C4-2B (cell line): Measurements from ENCODE around the gene PDE4D.

Experiments used
- ZFX ChIP-seq: fragments of 450-650 bp; IDR thresholded peaks from 2 replicates; pipeline ENCODE4 v1.6.1; 2017
- TF ChIP-seq, protein P1 (sequence below): fragments of 450-650 bp; conservative IDR thresholded peaks from 2 replicates; pipeline ENCODE4 v1.5.1; 2017; ENCODE audit warnings: mild to moderate bottlenecking

GRCh38 chr5:58921159-58921558 is 972.4 kb downstream of the PDE4D start:
- TF ChIP-seq, protein P1, sequence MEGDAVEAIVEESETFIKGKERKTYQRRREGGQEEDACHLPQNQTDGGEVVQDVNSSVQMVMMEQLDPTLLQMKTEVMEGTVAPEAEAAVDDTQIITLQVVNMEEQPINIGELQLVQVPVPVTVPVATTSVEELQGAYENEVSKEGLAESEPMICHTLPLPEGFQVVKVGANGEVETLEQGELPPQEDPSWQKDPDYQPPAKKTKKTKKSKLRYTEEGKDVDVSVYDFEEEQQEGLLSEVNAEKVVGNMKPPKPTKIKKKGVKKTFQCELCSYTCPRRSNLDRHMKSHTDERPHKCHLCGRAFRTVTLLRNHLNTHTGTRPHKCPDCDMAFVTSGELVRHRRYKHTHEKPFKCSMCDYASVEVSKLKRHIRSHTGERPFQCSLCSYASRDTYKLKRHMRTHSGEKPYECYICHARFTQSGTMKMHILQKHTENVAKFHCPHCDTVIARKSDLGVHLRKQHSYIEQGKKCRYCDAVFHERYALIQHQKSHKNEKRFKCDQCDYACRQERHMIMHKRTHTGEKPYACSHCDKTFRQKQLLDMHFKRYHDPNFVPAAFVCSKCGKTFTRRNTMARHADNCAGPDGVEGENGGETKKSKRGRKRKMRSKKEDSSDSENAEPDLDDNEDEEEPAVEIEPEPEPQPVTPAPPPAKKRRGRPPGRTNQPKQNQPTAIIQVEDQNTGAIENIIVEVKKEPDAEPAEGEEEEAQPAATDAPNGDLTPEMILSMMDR = no peak
- no peak for TF ChIP-seq ZFX
